Kidney epithelial cell (primary cell): ENCODE results near the gene PIEZO2. TPM values are rescaled to one million over a fixed set of nuclear protein-coding genes. Genes with fewer than 3 reads are reported as not detected.

Experiments
- DNase-seq: peaks from one replicate; pipeline ENCODE4 v3.0.0-alpha.2; 2010; ENCODE audit warnings: low read depth
- H3K27me3 ChIP-seq: 2 replicates; pipeline ENCODE4 v1.6.0; 2011; ENCODE audit warnings: low read length; ENCODE audit not compliant: control insufficient read depth, insufficient read depth
- H3K36me3 ChIP-seq: 2 replicates; pipeline ENCODE4 v1.5.1; 2011; ENCODE audit warnings: low read length; ENCODE audit not compliant: control insufficient read depth, insufficient read depth
- H3K4me3 ChIP-seq: 2 replicates; pipeline ENCODE4 v1.5.1; 2011; ENCODE audit warnings: low read depth, mild to moderate bottlenecking, control low read depth, low read length
- total RNA-seq: library from RNA; depleted of rRNA; stranded (reverse); fragments of >200 nt; gene quantifications from 2 replicates; pipeline ENCODE4 v1.2.3, GENCODE V29; 2015
- TF ChIP-seq, protein P1 (sequence below): IDR thresholded peaks from 2 replicates; pipeline ENCODE4 v1.5.1; 2011; ENCODE audit warnings: mild to moderate bottlenecking, moderate library complexity, low read length, control low read depth, inconsistent platforms; ENCODE audit not compliant: insufficient read depth, poor library complexity, severe bottlenecking

The PIEZO2 gene
- total RNA-seq, 1 donor from 2014 or later = 1.8 TPM

DNA sequence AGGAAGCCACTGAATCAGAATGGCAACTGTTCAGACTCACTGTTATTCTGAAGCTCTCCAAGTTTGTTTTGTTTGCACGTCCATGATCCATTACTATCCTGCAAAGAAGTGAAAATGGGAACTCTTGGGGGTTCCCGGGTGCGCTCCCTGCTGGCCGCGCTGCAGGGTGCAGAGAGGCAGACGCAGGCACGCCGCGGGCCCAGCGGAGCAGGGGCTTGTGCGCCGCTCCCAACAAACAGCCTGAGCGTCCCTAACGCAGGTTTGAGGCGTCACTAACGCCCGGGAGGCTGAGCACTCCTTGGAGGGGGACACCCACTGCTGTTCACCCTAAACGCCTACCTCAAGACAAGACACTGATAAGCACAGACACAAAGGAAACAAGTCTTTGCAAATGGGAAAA is 14.3 kb upstream of the PIEZO2 start:
- Histone ChIP-seq H3K4me3 (no peak overlapping the region), H3K36me3 (no peaks in the 10 kb centered on the region), H3K27me3 (no peaks in the 10 kb centered on the region)
- TF ChIP-seq, protein P1, sequence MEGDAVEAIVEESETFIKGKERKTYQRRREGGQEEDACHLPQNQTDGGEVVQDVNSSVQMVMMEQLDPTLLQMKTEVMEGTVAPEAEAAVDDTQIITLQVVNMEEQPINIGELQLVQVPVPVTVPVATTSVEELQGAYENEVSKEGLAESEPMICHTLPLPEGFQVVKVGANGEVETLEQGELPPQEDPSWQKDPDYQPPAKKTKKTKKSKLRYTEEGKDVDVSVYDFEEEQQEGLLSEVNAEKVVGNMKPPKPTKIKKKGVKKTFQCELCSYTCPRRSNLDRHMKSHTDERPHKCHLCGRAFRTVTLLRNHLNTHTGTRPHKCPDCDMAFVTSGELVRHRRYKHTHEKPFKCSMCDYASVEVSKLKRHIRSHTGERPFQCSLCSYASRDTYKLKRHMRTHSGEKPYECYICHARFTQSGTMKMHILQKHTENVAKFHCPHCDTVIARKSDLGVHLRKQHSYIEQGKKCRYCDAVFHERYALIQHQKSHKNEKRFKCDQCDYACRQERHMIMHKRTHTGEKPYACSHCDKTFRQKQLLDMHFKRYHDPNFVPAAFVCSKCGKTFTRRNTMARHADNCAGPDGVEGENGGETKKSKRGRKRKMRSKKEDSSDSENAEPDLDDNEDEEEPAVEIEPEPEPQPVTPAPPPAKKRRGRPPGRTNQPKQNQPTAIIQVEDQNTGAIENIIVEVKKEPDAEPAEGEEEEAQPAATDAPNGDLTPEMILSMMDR = peak; percentile 62
- DNase-seq = no peak

DNA sequence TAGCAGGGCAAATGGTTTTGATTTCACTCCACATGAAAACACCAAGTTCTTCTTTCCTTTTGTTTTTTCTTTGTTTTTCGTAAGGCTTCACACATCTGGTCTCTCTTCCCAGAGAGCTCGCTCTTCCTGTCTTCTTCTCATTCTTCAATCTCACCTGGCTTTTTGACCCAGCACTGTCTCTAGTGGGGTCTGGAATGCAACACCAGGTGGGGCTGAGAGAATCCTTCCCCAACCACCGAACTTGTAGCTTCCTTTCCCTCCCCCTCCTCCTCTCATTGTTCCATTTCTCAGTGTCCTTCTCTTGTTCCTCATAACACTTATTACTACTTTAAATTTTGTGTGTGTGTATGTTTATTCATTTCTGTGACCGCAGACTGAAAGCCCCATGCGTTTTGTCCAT is 13.5 kb upstream of the PIEZO2 start:
- Histone ChIP-seq H3K36me3 (no peaks in the 10 kb centered on the region), H3K4me3 (no peak overlapping the region), H3K27me3 (no peaks in the 10 kb centered on the region)
- TF ChIP-seq, protein P1 = no peak
- DNase-seq = no peak

DNA sequence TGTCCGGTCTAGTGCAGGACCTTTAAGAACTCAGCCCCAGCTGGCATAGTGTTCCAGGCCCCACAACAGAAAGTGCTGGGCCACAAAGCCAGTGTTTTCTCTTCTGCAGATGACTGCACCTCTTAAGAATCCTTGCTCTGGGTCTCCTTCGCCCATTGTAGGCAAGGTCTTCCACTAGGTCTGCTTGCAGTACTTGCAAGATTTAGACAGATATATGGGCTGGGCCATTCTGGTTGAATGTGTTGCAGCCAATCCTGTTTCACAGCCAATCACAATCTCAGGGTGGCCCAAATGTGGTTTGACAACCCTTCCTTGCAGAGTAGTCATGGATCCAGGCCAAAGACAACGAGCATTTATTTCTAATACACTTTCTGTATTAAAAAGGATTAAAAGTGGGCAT is 13.1 kb upstream of the PIEZO2 start:
- Histone ChIP-seq H3K4me3 (no peak overlapping the region), H3K36me3 (no peaks in the 10 kb centered on the region), H3K27me3 (no peaks in the 10 kb centered on the region)
- DNase-seq = no peak
- TF ChIP-seq, protein P1 = no peak

DNA sequence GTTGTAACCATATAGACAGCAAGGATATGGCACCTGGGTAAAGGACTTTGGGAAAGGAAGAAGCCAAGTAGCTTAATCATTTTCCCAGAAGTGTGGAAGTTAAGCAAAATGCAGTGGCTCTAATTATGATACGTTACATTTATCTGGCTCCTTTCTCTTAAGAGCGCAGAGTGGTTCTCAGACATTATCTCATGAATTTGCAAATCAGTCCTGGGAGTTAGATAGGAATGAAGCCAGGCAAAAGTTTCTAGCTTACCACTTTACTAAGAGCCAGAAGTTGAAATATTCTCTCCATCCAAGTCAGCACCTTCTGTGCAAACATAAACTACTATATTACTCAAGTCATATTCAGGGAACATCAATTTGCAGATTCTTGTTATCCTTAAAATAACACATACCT is 10.9 kb upstream of the PIEZO2 start:
- H3K27me3 ChIP-seq = no peaks in the 10 kb centered on the region
- TF ChIP-seq, protein P1 = no peak
- no peak for DNase-seq
- no peaks in the 10 kb centered on the region for H3K36me3 ChIP-seq
- H3K4me3 ChIP-seq = no peak overlapping the region

DNA sequence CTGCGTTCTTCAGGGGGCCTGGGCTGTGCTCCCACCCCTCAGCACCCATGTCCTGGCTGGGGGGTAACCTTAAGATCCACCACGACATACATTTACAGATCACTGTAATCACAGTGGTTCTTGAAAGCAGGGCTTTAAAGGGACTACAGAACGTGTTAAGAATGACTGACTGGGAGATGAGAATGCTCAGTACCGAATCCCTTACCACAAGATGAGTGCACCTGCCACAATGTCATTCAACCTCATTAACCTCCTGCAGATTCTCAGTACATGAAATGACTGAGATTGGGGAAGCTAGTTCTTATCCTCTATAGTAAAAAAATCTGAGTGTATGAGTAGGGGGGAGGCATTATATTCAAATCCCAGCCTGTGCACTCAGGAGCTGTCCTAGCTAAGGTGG is 10.5 kb upstream of the PIEZO2 start:
- no peaks in the 10 kb centered on the region for H3K27me3 ChIP-seq
- no peak for DNase-seq
- H3K36me3 ChIP-seq = no peaks in the 10 kb centered on the region
- no peak overlapping the region for H3K4me3 ChIP-seq
- TF ChIP-seq, protein P1 = no peak

DNA sequence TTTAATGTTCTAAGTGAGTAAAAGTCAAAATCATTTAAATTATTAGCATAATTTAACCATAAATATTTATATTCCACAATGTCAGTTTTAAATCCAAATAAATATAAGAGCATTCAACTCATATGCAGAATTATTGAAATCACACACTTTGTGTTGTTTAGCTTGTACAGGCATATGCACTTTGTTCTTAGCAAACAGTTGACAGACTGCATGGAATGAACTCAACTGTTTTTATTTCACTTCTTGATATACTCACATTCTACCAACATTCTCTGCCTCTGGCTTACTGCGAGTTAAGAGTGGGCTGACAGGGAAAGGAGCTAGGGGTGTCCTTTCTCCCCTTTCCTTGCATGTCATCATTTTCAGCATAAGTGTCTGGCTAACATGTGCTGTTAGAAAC is 7.6 kb upstream of the PIEZO2 start:
- no peaks in the 10 kb centered on the region for H3K27me3 ChIP-seq
- TF ChIP-seq, protein P1 = no peak
- no peak for DNase-seq

More for the DNA sequence above, 7.6 kb upstream of the PIEZO2 start:
- H3K36me3 ChIP-seq = no peaks in the 10 kb centered on the region
- no peak overlapping the region for H3K4me3 ChIP-seq
